Measurements from ENCODE around the gene IL10RB. TPM values are rescaled to one million over a fixed set of nuclear protein-coding genes. Genes with fewer than 3 reads are reported as not detected.

Gene IL10RB
- total RNA-seq, 4 donors from 2014 or later = 16.9 to 31.0 (median 20.6) TPM

DNA sequence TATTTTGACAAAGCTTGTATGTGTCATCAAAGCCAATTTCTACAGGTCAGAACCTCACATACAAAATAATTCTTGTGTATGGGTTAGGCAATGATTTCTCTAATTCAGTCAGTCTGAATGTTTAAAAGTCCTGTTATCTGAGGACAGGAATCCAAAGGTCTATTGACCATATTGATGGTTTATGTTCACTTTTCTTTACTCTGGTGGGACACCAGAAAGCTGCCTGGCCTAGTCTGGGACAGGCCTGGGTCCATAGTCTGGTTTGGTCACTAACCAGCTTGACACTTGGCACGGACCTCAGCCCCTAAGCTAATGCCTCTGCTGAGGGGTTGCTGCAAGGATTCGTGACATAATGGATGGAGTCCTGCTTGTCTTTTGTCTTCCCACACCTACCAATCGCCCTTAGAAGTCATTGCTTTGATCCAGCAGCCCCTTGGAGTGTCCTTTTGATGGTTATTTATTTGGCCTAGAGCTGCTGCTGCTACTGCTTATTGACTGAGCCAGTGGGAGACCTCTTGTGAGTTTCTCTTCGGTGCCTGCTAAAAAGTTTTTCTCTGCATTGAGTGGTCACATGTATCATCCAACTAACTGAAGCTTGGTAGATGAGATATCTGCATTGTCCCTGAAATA lies 20.8 kb upstream of the IL10RB start:
- no peak for TF ChIP-seq EP300 (IDR thresholded peaks at IDR 0.05)
- no peak for TF ChIP-seq POLR2AphosphoS5 (IDR thresholded peaks at IDR 0.05)

GRCh38 chr21:33246506-33246905 lies 19.7 kb upstream of the IL10RB start:
- no peak overlapping the region for H3K4me3 ChIP-seq
- 87% methylated on average over 5 of the region's 5 CpGs for WGBS
- H3K9me3 ChIP-seq = no peaks in the 10 kb centered on the region
- TF ChIP-seq EP300 (IDR thresholded peaks at IDR 0.05) = no peak
- TF ChIP-seq POLR2A (IDR thresholded peaks at IDR 0.05; ENCODE audit: low read depth) = no peak
- TF ChIP-seq, protein P1, sequence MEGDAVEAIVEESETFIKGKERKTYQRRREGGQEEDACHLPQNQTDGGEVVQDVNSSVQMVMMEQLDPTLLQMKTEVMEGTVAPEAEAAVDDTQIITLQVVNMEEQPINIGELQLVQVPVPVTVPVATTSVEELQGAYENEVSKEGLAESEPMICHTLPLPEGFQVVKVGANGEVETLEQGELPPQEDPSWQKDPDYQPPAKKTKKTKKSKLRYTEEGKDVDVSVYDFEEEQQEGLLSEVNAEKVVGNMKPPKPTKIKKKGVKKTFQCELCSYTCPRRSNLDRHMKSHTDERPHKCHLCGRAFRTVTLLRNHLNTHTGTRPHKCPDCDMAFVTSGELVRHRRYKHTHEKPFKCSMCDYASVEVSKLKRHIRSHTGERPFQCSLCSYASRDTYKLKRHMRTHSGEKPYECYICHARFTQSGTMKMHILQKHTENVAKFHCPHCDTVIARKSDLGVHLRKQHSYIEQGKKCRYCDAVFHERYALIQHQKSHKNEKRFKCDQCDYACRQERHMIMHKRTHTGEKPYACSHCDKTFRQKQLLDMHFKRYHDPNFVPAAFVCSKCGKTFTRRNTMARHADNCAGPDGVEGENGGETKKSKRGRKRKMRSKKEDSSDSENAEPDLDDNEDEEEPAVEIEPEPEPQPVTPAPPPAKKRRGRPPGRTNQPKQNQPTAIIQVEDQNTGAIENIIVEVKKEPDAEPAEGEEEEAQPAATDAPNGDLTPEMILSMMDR (IDR thresholded peaks at IDR 0.05) = no peak
- TF ChIP-seq POLR2AphosphoS5 (IDR thresholded peaks at IDR 0.05) = no peak
- H3K36me3 ChIP-seq = peaks cover 30 to 84% (median 69%) of the 10 kb centered on the region in 4 donors
- no peaks in the 10 kb centered on the region for H3K27me3 ChIP-seq
- DNase-seq (ENCODE audit: extremely low spot score) = no peak
- peaks cover 5 to 11% (median 8%) of the 10 kb centered on the region in 4 donors for H3K4me1 ChIP-seq
- intact Hi-C loops (cut with DNase I) = no loop called here
- no peak overlapping the region for H3K27ac ChIP-seq (replicated peaks in 1 of 4)

More for the DNA sequence above, 20.8 kb upstream of the IL10RB start:
- Histone ChIP-seq H3K9me3 (no peaks in the 10 kb centered on the region), H3K4me1 (peaks cover 5 to 14% (median 10%) of the 10 kb centered on the region in 4 donors), H3K27me3 (no peaks in the 10 kb centered on the region), H3K27ac (replicated peaks in 1 of 4) (no peak overlapping the region), H3K36me3 (peaks cover 30 to 73% (median 60%) of the 10 kb centered on the region in 4 donors), H3K4me3 (no peak overlapping the region)
- 66% methylated on average over 2 of the region's 4 CpGs for WGBS
- DNase-seq (ENCODE audit: extremely low spot score) = no peak
- intact Hi-C loops (cut with DNase I) = no loop called here

GRCh38 chr21:33246963-33247362 lies 19.2 kb upstream of the IL10RB start:
- Histone ChIP-seq H3K9me3 (no peaks in the 10 kb centered on the region), H3K4me3 (no peak overlapping the region), H3K4me1 (peaks cover 5 to 7% (median 6%) of the 10 kb centered on the region in 4 donors), H3K27me3 (no peaks in the 10 kb centered on the region), H3K36me3 (peaks cover 30 to 88% (median 74%) of the 10 kb centered on the region in 4 donors), H3K27ac (replicated peaks in 1 of 4) (no peak overlapping the region)
- intact Hi-C loops (cut with DNase I) = no loop called here
- TF ChIP-seq, protein P1 (IDR thresholded peaks at IDR 0.05) = no peak
- TF ChIP-seq POLR2A (IDR thresholded peaks at IDR 0.05; ENCODE audit: low read depth) = no peak
- TF ChIP-seq POLR2AphosphoS5 (IDR thresholded peaks at IDR 0.05) = no peak
- no peak for TF ChIP-seq EP300 (IDR thresholded peaks at IDR 0.05)
- WGBS = 86% methylated on average over 7 of the region's 7 CpGs
- DNase-seq (ENCODE audit: extremely low spot score) = no peak

DNA sequence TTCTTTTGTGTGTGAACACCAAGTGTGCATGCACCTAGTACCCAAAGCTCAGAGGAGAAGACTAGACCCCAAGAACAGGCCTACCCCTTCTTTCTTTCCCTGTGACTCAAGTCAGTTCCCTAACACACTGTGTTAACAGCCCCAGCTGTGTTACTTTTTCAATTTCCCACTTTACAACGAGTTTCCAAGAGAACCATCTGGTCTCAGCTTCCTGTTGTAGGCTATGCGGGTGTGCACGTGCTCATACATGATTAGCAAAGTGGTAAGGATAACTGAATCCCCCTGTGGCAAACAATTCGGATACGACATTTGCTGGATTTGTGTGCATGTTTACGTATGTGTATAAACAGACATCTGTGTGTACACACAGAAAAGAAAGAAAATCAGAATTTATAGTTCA lies 18.6 kb upstream of the IL10RB start:
- Histone ChIP-seq H3K27me3 (no peaks in the 10 kb centered on the region), H3K4me3 (no peak overlapping the region), H3K27ac (replicated peaks in 1 of 4) (no peak overlapping the region), H3K36me3 (peaks cover 30 to 90% (median 79%) of the 10 kb centered on the region in 4 donors), H3K9me3 (no peaks in the 10 kb centered on the region), H3K4me1 (peaks cover 5 to 8% (median 7%) of the 10 kb centered on the region in 4 donors)
- no peak for DNase-seq (ENCODE audit: extremely low spot score)
- intact Hi-C loops (cut with DNase I) = no loop called here
- no peak for TF ChIP-seq POLR2A (IDR thresholded peaks at IDR 0.05; ENCODE audit: low read depth)
- no peak for TF ChIP-seq EP300 (IDR thresholded peaks at IDR 0.05)
- TF ChIP-seq, protein P1 (IDR thresholded peaks at IDR 0.05) = no peak
- WGBS = 75% methylated on average over 6 of the region's 6 CpGs

- no peak overlapping the region for H3K4me3 ChIP-seq
- H3K27ac ChIP-seq (replicated peaks in 1 of 4) = no peak overlapping the region
- no peaks in the 10 kb centered on the region for H3K9me3 ChIP-seq
- 85% methylated on average over 7 of the region's 7 CpGs for WGBS
- TF ChIP-seq POLR2A (IDR thresholded peaks at IDR 0.05; ENCODE audit: low read depth) (no peak), POLR2AphosphoS5 (IDR thresholded peaks at IDR 0.05) (no peak), EP300 (IDR thresholded peaks at IDR 0.05) (no peak)
- TF ChIP-seq, protein P1 (IDR thresholded peaks at IDR 0.05) = no peak
- H3K27me3 ChIP-seq = no peaks in the 10 kb centered on the region
- peaks cover 1 to 6% (median 3%) of the 10 kb centered on the region in 4 donors for H3K4me1 ChIP-seq
- no peak for DNase-seq (ENCODE audit: extremely low spot score)
- H3K36me3 ChIP-seq = peaks cover 36 to 100% (median 90%) of the 10 kb centered on the region in 4 donors
- intact Hi-C loops (cut with DNase I) = no loop called here
Observed at GRCh38 chr21:33249331-33250002, 16.7 kb upstream of the IL10RB start.

Measured in esophagus muscularis mucosa (tissue), 4 donors.